NCI-H2196 treated with DMSO at 0.1 percent for 48 hours (cell line): ENCODE results near the gene DCAKD.

Source experiments
- DNase-seq: peaks from one replicate; lab custom pipeline; 2025; ENCODE audit not compliant: unreplicated experiment; lab: John Stamatoyannopoulos, UW

Gene DCAKD

DNA sequence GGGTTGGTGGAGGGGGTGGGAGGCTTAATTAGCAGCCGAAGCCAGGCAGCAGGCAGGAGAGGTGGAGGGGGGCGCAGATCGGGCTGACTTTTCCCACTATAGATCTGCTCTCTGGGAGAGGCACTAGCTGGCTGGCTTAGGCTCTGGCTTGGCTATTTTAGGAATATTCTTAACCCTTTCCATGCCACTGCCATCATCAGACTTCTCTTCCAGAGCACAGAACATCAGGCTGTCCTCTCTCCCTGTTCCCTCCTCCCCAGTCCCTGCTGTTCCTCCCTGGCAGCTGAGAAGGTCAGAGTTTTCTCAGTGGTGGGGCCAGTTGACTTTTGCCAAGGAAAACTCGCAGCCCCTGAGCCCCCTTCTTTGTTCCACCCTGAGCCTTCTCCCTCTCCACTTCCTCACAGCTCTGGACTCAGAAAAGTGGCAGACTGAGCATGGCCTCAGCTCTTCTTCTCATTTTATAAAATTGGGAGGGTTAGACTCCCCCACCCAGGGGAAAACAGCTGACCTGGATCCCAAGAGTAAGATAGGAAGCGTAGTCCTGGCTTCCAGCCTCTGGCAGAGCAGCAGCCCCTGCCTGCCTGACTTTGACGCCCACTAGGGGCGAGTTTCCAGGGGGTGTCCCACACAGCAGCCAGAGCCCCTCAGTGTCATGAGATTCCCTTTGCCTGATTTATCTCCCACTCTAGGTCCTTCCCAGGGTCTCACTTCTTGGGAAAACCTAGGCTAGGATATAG is 73.5 kb downstream of the DCAKD start:
- no peak for DNase-seq

GRCh38 chr17:44977065-44977464 is 74.4 kb downstream of the DCAKD start:
- DNase-seq = no peak

DNA sequence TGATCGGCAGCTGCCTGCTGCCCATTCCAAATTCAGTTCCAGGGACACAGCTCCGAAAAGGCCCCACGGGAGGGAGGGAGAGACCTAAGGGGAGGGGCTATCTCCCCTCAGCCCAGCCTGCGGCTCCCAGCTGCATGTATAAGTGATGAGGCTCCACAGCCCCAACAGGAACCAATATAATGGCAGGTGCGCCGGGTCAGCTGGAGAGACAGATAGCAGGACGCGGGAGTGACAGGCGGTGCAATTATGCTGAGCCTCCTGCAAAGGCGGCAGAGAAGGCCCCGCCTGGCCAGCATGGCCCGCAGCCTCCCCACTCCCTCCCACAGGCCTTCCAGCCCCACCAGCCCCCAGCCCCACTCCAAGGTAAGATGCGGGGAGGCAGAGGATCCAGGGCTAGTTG is 75.2 kb downstream of the DCAKD start:
- no peak for DNase-seq
